Measurements from ENCODE around the gene SIRT4. TPM values are rescaled to one million over a fixed set of nuclear protein-coding genes. Genes with fewer than 3 reads are reported as not detected.
A peak's percentile ranks its signal among the peaks of the same experiment; 100 is the strongest.

The SIRT4 gene
- total and polyA plus RNA-seq, 2 of the 13 experiments (the other 11 are each of a cell fraction or from before 2014, with no cell fraction given), result 3.4 to 5.8 TPM

DNA sequence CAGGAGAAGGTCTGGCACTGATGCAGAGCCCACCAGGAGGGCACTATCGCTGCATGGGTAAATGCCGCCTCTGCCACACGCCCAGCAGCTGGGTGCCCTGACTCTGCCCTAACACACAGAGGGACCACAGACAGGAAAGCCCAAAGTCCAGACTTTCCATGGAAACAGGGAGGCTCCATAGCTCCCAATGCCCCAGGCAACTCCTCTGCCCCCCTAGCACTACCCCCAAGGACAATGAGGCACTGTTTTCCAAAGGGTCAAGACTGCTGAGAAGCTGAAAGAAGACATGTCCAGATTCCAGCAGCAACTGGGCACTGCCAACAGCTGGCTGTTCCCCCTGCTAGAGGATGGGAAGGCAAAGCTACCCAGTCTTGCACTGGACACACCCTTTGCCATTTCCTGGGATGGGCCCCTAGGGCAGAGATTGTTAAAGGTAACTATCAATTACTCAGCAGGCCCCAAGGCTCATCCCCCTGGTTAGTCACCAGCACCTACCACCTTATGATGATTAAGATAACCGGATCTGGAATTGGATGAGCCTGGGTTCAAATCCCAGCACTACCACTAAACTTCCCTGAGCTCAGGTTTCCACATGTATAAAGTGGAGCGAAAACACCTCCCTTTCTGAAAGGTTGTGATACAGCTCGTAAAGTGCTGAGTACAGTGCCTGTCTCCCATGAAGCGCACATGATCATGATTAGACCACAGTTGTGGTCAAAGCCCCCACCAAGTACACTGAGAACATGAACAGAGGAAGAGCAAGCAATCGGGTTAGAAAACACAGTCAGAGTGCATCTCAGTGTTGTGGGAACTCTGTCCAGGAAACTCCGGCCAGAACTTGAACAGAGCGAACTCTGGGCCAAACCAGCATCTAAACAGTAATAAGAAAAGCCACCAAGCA is 39.9 kb upstream of the SIRT4 start:
- H3K79me2 ChIP-seq (ENCODE audit: insufficient read depth, low read length), result peaks cover 59% of the 10 kb centered on the region
- H3K9ac ChIP-seq (ENCODE audit: insufficient read depth, low read depth, low read length), result no peak overlapping the region
- TF ChIP-seq ZBTB38 (CRISPR knock-in tag; IDR thresholded peaks at IDR 0.05) (0 out of 2 replicates have a peak, but pooled peaks have one; percentile 46), HBP1 (CRISPR knock-in tag; IDR thresholded peaks at IDR 0.05; ENCODE audit: low read depth) (no peak), ZNF564 (CRISPR knock-in tag; IDR thresholded peaks at IDR 0.05) (no peak), ZMYM4 (CRISPR knock-in tag; IDR thresholded peaks at IDR 0.05) (no peak), BCL6 (CRISPR knock-in tag; IDR thresholded peaks at IDR 0.05) (0 out of 2 replicates have a peak, but pooled peaks have one; percentile 22), RXRB (CRISPR knock-in tag; IDR thresholded peaks at IDR 0.05; ENCODE audit: borderline replicate concordance) (no peak), E2F2 (CRISPR knock-in tag; IDR thresholded peaks at IDR 0.05; ENCODE audit: borderline replicate concordance) (no peak), ZNF430 (CRISPR knock-in tag; IDR thresholded peaks at IDR 0.05) (0 out of 2 replicates have a peak, but pooled peaks have one; percentile 49), HIC2 (CRISPR knock-in tag; IDR thresholded peaks at IDR 0.05; ENCODE audit: low read depth) (peak; percentile 89), ZNF687 (CRISPR knock-in tag; IDR thresholded peaks at IDR 0.05) (peak; percentile 23; the same call in 1 of the 2 replicates), SALL1 (CRISPR knock-in tag; IDR thresholded peaks at IDR 0.05) (peak; percentile 38)
- TF ChIP-seq, protein P1, sequence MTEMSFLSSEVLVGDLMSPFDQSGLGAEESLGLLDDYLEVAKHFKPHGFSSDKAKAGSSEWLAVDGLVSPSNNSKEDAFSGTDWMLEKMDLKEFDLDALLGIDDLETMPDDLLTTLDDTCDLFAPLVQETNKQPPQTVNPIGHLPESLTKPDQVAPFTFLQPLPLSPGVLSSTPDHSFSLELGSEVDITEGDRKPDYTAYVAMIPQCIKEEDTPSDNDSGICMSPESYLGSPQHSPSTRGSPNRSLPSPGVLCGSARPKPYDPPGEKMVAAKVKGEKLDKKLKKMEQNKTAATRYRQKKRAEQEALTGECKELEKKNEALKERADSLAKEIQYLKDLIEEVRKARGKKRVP (CRISPR knock-in tag; IDR thresholded peaks at IDR 0.05), result no peak

More for the DNA sequence above, 39.9 kb upstream of the SIRT4 start:
- intact Hi-C loops (cut with micrococcal nuclease; ENCODE audit: unreplicated experiment), result no loop called here
- peak overlapping the region; percentile 85 for H3K4me2 ChIP-seq (ENCODE audit: low read depth, low read length)
- no peaks in the 10 kb centered on the region; a peak in 2 of 5 replicates for H3K36me3 ChIP-seq (replicated peaks in 1 of 2; ENCODE audit: control insufficient read depth in 1 of 2, insufficient read depth in 2 of 2, low read length in 2 of 2)
- POLR2A ChIA-PET, result interaction anchor here (0.6 to 13.4 kb wide), 7 partner anchors 23 to 145 kb away, joined by 3 to 265 read pairs (median 10); partner anchors contain the start of genes RAB35, RNU4-1, RNU4-2 and RPLP0
- FAIRE-seq (no peak), ATAC-seq (no peak), DNase-seq (ENCODE audit: low spot score) (no peak)
- H3K9me3 ChIP-seq (ENCODE audit: low read length), result no peaks in the 10 kb centered on the region
- no TSS peak for BruUV-seq (replicated peaks)
- peak overlapping the region in 1 of 3 experiments; percentile 45; a peak in 2 of 6 replicates for H3K4me3 ChIP-seq (replicated peaks in 1 of 3; ENCODE audit: insufficient read depth in 1 of 3, low read depth in 2 of 3, low read length in 3 of 3)
- no peak overlapping the region for H2AFZ ChIP-seq (ENCODE audit: low read length)
- WGBS (ENCODE audit: low lambda C conversion rate), result 85% methylated on average over 6 of the region's 10 CpGs
- peaks cover 3% of the 10 kb centered on the region; the same call in 1 of the 2 replicates for H4K20me1 ChIP-seq (ENCODE audit: insufficient read depth, low read length)
- CTCF ChIA-PET (ENCODE audit: low intra/inter-chr PET ratio, low total read pairs), result no interaction called here
- no peaks in the 10 kb centered on the region for H3K27me3 ChIP-seq (ENCODE audit: control insufficient read depth in 1 of 2, insufficient read depth in 2 of 2, low read length in 2 of 2)
- in situ Hi-C loops (cut with HindIII; ENCODE audit: extremely low pct_ligation_motif_present, low pct_unique_long_range_greater_than_20kb), result loop anchor here (10.0 kb wide), 1 partner anchor 47 kb away; no protein-coding TSS in a partner anchor
- peak overlapping the region; percentile 13 for H3K27ac ChIP-seq (ENCODE audit: extremely low read length, insufficient read depth, low read length)
- peaks cover 90% of the 10 kb centered on the region for H3K4me1 ChIP-seq (ENCODE audit: insufficient read depth, low read length)

Measured in HepG2 (cell line).